PC-9 (cell line): ENCODE data around the gene PAGR1.
A peak's percentile ranks its signal among the peaks of the same experiment; 100 is the strongest.

Experiments used
- EZH2 ChIP-seq: fragments of 200-600 bp; sonication (generic); IDR thresholded peaks from 2 replicates; pipeline ENCODE4 v1.8.0; 2017; ENCODE audit warnings: antibody characterized with exemption, low read depth
- TF ChIP-seq, protein P1 (sequence below): fragments of 200-600 bp; sonication (generic); conservative IDR thresholded peaks from 2 replicates; pipeline ENCODE4 v1.6.1; 2017; ENCODE audit warnings: mixed run types, antibody characterized with exemption, mild to moderate bottlenecking, moderate library complexity

- TF ChIP-seq, protein P1, sequence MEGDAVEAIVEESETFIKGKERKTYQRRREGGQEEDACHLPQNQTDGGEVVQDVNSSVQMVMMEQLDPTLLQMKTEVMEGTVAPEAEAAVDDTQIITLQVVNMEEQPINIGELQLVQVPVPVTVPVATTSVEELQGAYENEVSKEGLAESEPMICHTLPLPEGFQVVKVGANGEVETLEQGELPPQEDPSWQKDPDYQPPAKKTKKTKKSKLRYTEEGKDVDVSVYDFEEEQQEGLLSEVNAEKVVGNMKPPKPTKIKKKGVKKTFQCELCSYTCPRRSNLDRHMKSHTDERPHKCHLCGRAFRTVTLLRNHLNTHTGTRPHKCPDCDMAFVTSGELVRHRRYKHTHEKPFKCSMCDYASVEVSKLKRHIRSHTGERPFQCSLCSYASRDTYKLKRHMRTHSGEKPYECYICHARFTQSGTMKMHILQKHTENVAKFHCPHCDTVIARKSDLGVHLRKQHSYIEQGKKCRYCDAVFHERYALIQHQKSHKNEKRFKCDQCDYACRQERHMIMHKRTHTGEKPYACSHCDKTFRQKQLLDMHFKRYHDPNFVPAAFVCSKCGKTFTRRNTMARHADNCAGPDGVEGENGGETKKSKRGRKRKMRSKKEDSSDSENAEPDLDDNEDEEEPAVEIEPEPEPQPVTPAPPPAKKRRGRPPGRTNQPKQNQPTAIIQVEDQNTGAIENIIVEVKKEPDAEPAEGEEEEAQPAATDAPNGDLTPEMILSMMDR: peak; percentile 81
- TF ChIP-seq EZH2: no peak
Observed at GRCh38 chr16:29790183-29790948, 25.6 kb upstream of the PAGR1 start, which contains the start of gene KIF22.
